Calu3 (cell line): Measurements from ENCODE around the gene RSRC2. TPM values are rescaled to one million over a fixed set of nuclear protein-coding genes. Genes with fewer than 3 reads are reported as not detected.
"Not testable (repeated sequence)": the region's sequence is repeated elsewhere in the genome, so short reads cannot be mapped to it uniquely, and the experiment has no call there.

Source experiments
- Bru-seq: library from RNA; stranded (reverse); fragments of 400-500 nt; gene quantifications from one replicate; lab custom pipeline; 2021; lab: Mats Ljungman, UMichigan
- BruChase-seq, 2 experiments: library from RNA; stranded (reverse); fragments of 400-500 nt; gene quantifications; one replicate each; lab custom pipeline; 2021; lab: Mats Ljungman, UMichigan
- BruUV-seq: library from RNA; stranded (reverse); fragments of 400-500 nt; replicated peaks from 2 replicates; lab custom pipeline; 2021; lab: Mats Ljungman, UMichigan
- CTCF ChIA-PET: fragments of 300-600 bp; sonication (Branson Sonifier 250); formaldehyde crosslinking; loops from one replicate; lab custom pipeline; 2022; ENCODE audit warnings: antibody characterized with exemption; lab: Charles Lee
- DNase-seq: peaks from one replicate; pipeline ENCODE4 v3.0.0; 2022
- H3K27ac Mint-ChIP-seq: one replicate; pipeline ENCODE4 v1.8.0; 2022; ENCODE audit warnings: mixed read lengths; ENCODE audit not compliant: unreplicated experiment
- H3K27me3 Mint-ChIP-seq: one replicate; pipeline ENCODE4 v1.8.0; 2022; ENCODE audit warnings: mixed read lengths; ENCODE audit not compliant: unreplicated experiment
- H3K36me3 Mint-ChIP-seq: one replicate; pipeline ENCODE4 v1.8.0; 2022; ENCODE audit warnings: mild to moderate bottlenecking, moderate library complexity, mixed read lengths; ENCODE audit not compliant: insufficient read depth, unreplicated experiment
- H3K4me1 Mint-ChIP-seq: one replicate; pipeline ENCODE4 v1.8.0; 2022; ENCODE audit warnings: mild to moderate bottlenecking, low read depth, mixed read lengths; ENCODE audit not compliant: unreplicated experiment
- H3K4me3 Mint-ChIP-seq: one replicate; pipeline ENCODE4 v1.8.0; 2022; ENCODE audit warnings: mild to moderate bottlenecking, low read depth, moderate library complexity, mixed read lengths; ENCODE audit not compliant: unreplicated experiment
- H3K9me3 Mint-ChIP-seq: one replicate; pipeline ENCODE4 v1.8.0; 2022; ENCODE audit warnings: low read depth, mixed read lengths; ENCODE audit not compliant: unreplicated experiment
- CTCF ChIP-seq: fragments of 200-600 bp; IDR thresholded peaks from one replicate; pipeline ENCODE4 v1.8.0; 2022; ENCODE audit warnings: antibody characterized with exemption; ENCODE audit not compliant: unreplicated experiment
- intact Hi-C: fragments of 100-400 bp; cut with micrococcal nuclease; formaldehyde crosslinking; loops from one replicate; pipeline ENCODE4 v1.10.0; 2022; ENCODE audit not compliant: unreplicated experiment
- long read RNA-seq: library from polyadenylated mRNA; stranded (forward); transcript quantifications from one replicate; pipeline ENCODE4 v2.0.0, GENCODE V29; 2022
- total RNA-seq: library from RNA; stranded (reverse); gene quantifications from 2 replicates; pipeline ENCODE4 v1.2.3, GENCODE V29; 2022

RSRC2 gene
- 84.0 and 86.9 TPM in 2 replicates for total RNA-seq
- Bru-seq, nascent RNA, result percentile 99 among the genes with signal in this experiment
- percentile 97 among the genes with signal in this experiment for BruChase-seq, experiment 1, labeled RNA remaining after a 6-hour chase
- BruChase-seq, experiment 2, labeled RNA remaining after a 2-hour chase, result percentile 96 among the genes with signal in this experiment
- long read RNA-seq, transcript RSRC2-201 (10 exons, 3,520 nt), result major isoform, 36 of 119 reads
- long read RNA-seq, partial matches to known transcripts, result 3 of 119 reads
- long read RNA-seq, other reads (novel, unspliced or antisense), result 74 of 119 reads

- H3K27ac Mint-ChIP-seq, result no peak within 1 kb of the TSS
- H3K27me3 Mint-ChIP-seq, result no peaks in the 10 kb centered on the region
- BruUV-seq, result no TSS peak
- no peak within 1 kb of the TSS for H3K4me3 Mint-ChIP-seq
- no peak for TF ChIP-seq CTCF
- DNase-seq, result peak; percentile 99
- peaks cover 9% of the 10 kb centered on the region for H3K4me1 Mint-ChIP-seq
- H3K9me3 Mint-ChIP-seq, result no peaks in the 10 kb centered on the region
- intact Hi-C loops, result no loop called here
- peaks cover 29% of the 10 kb centered on the region for H3K36me3 Mint-ChIP-seq
- CTCF ChIA-PET, result interaction anchor here (0.5 to 1.5 kb wide), 6 partner anchors 12 to 307 kb away, joined by 3 to 7 read pairs (median 4); no protein-coding TSS in a partner anchor
Measured at GRCh38 chr12:122526683-122527477, at the start of gene RSRC2, which contains the start of gene KNTC1. TSS of gene RSRC2 (minus strand) at chr12:122526936. CDS start at chr12:122526853, 83 bp downstream. TSS of gene KNTC1 (plus strand) at chr12:122527249. CDS start at chr12:122530064, 2,815 bp downstream.

- no TSS peak for BruUV-seq
- Mint-ChIP-seq H3K27me3 (no peaks in the 10 kb centered on the region), H3K9me3 (no peaks in the 10 kb centered on the region), H3K27ac (no peak overlapping the region), H3K36me3 (peaks cover 66% of the 10 kb centered on the region), H3K4me3 (no peak overlapping the region), H3K4me1 (no peaks in the 10 kb centered on the region)
- DNase-seq, result no peak
- CTCF ChIA-PET, result no interaction called here
- intact Hi-C loops, result no loop called here
- no peak for TF ChIP-seq CTCF
Measured at GRCh38 chr12:122571821-122572220, 45.1 kb upstream of the RSRC2 start.

GRCh38 chr12:122570006-122570405, 43.3 kb upstream of the RSRC2 start:
- intact Hi-C loops, H3K9me3 Mint-ChIP-seq, H3K4me1 Mint-ChIP-seq, DNase-seq, H3K4me3 Mint-ChIP-seq, H3K27ac Mint-ChIP-seq, H3K27me3 Mint-ChIP-seq, BruUV-seq: not testable (repeated sequence)
- H3K36me3 Mint-ChIP-seq, result peaks cover 63% of the 10 kb centered on the region
- CTCF ChIA-PET, result interaction anchor here (0.6 kb wide), 1 partner anchor 670 kb away, joined by 5 read pairs; no protein-coding TSS in a partner anchor

- Mint-ChIP-seq H3K4me3 (no peak overlapping the region), H3K4me1 (no peaks in the 10 kb centered on the region), H3K9me3 (no peaks in the 10 kb centered on the region), H3K27me3 (no peaks in the 10 kb centered on the region), H3K36me3 (peaks cover 62% of the 10 kb centered on the region), H3K27ac (no peak overlapping the region)
- no TSS peak for BruUV-seq
- no peak for TF ChIP-seq CTCF
- DNase-seq, result no peak
- CTCF ChIA-PET, result interaction anchor here (0.6 kb wide), 1 partner anchor 671 kb away, joined by 5 read pairs; no protein-coding TSS in a partner anchor
- intact Hi-C loops, result no loop called here
Measured at GRCh38 chr12:122569288-122569687, 42.6 kb upstream of the RSRC2 start.

- H3K4me3 Mint-ChIP-seq, intact Hi-C loops, DNase-seq, H3K9me3 Mint-ChIP-seq, H3K27ac Mint-ChIP-seq, H3K27me3 Mint-ChIP-seq, BruUV-seq, CTCF ChIA-PET, H3K4me1 Mint-ChIP-seq: not testable (repeated sequence)
- peaks cover 60% of the 10 kb centered on the region for H3K36me3 Mint-ChIP-seq
Measured at GRCh38 chr12:122566816-122567215, 40.1 kb upstream of the RSRC2 start.
